Measurements from ENCODE around the gene FCRL6.
A peak's percentile ranks its signal among the peaks of the same experiment; 100 is the strongest.

Gene FCRL6

DNA sequence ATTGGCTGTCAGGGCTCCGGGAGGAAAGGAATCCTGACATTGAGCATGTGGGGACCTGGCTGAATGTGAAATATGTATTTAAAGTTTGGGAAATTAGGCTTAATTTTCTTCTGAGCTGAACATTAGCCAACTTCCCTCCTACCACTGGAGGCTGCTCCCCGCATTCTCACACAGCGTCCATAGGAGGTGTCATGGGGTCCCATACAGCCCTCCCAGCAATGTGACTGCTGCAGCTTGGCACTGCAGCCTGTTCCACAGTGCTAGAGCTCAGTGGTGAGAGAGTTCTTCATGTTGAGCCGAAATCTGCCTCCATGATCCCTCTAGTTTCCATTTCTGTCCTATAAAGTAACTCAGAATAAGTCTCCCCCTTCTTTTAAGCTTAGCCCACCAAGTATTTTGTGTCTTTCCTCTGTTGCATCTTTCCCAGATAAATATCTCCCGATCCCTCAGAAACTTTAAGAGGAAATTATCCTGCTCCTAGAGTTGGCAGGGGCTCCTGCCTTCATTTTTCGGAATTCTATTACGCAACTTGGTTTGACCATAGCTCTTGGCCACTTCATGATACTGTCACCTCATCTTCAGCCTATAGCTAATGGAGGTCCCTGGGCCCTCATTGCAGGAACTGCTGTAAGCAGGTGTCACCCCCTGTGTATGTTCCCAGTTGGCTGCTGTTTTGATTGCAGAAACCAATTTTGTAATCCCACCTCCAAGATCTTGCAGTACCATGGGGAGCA is 2.0 kb downstream of the FCRL6 start:
- Histone ChIP-seq H3K27ac (ENCODE audit: poor library complexity, severe bottlenecking) (no peak overlapping the region), H3K4me3 (ENCODE audit: severe bottlenecking) (no peak overlapping the region), H3K4me1 (ENCODE audit: insufficient read depth, poor library complexity, severe bottlenecking) (no peaks in the 10 kb centered on the region), H3K9me3 (ENCODE audit: severe bottlenecking) (no peaks in the 10 kb centered on the region), H3K27me3 (ENCODE audit: insufficient read depth, poor library complexity, severe bottlenecking) (no peaks in the 10 kb centered on the region), H3K36me3 (ENCODE audit: low read depth) (no peaks in the 10 kb centered on the region)
- no peak for ATAC-seq (ENCODE audit: low read depth)
- no peak for DNase-seq (ENCODE audit: low spot score)
- TF ChIP-seq, protein P1, sequence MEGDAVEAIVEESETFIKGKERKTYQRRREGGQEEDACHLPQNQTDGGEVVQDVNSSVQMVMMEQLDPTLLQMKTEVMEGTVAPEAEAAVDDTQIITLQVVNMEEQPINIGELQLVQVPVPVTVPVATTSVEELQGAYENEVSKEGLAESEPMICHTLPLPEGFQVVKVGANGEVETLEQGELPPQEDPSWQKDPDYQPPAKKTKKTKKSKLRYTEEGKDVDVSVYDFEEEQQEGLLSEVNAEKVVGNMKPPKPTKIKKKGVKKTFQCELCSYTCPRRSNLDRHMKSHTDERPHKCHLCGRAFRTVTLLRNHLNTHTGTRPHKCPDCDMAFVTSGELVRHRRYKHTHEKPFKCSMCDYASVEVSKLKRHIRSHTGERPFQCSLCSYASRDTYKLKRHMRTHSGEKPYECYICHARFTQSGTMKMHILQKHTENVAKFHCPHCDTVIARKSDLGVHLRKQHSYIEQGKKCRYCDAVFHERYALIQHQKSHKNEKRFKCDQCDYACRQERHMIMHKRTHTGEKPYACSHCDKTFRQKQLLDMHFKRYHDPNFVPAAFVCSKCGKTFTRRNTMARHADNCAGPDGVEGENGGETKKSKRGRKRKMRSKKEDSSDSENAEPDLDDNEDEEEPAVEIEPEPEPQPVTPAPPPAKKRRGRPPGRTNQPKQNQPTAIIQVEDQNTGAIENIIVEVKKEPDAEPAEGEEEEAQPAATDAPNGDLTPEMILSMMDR (IDR thresholded peaks at IDR 0.05; ENCODE audit: poor library complexity, severe bottlenecking): no peak

DNA sequence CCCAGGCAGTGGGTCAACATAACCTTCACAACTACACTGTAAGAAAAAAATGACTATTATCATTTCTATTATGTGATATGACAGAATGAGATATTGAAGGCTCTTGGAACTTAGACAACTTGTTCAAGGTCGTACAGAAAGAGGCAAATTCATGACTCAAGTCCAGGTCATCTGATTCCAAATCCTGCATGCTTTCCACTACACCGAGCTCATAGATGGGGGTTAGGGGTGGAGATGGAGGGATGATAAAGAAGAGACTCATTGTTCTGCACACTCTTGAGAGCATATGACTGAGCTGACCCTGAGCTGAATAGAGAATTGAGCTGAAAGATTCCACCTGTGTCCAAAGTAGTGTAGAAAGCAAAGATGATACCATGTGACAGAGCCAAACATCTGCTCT is 2.8 kb downstream of the FCRL6 start:
- no peak overlapping the region for H3K4me3 ChIP-seq (ENCODE audit: severe bottlenecking)
- no peaks in the 10 kb centered on the region for H3K36me3 ChIP-seq (ENCODE audit: low read depth)
- DNase-seq (ENCODE audit: low spot score) (no peak), ATAC-seq (ENCODE audit: low read depth) (peak; percentile 57; the same call in 1 of the 3 replicates)
- no peaks in the 10 kb centered on the region for H3K9me3 ChIP-seq (ENCODE audit: severe bottlenecking)
- no peaks in the 10 kb centered on the region for H3K27me3 ChIP-seq (ENCODE audit: insufficient read depth, poor library complexity, severe bottlenecking)
- H3K4me1 ChIP-seq (ENCODE audit: insufficient read depth, poor library complexity, severe bottlenecking): no peaks in the 10 kb centered on the region
- TF ChIP-seq, protein P1 (IDR thresholded peaks at IDR 0.05; ENCODE audit: poor library complexity, severe bottlenecking): no peak
- no peak overlapping the region for H3K27ac ChIP-seq (ENCODE audit: poor library complexity, severe bottlenecking)

DNA sequence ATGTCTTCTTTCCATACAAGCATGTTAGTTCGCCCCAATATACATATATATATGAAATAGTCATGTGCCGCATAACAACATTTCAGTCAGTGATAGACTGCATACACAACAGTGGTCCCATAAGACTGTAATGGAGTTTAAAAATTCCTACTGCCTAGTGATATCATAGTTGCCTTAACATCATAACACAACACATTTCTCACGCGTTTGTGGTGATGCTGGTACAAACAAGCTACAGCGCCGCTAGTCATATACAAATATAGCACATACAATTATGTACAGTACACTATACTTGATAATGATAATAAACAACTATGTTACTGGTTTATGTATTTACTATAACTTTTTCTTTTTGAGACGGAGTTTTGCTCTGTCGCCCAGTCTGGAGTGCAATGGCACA is 13.8 kb downstream of the FCRL6 start:
- TF ChIP-seq, protein P1 (IDR thresholded peaks at IDR 0.05; ENCODE audit: poor library complexity, severe bottlenecking): no peak
- Histone ChIP-seq H3K4me3 (ENCODE audit: severe bottlenecking) (no peak overlapping the region), H3K36me3 (ENCODE audit: low read depth) (no peaks in the 10 kb centered on the region), H3K27ac (ENCODE audit: poor library complexity, severe bottlenecking) (no peak overlapping the region), H3K27me3 (ENCODE audit: insufficient read depth, poor library complexity, severe bottlenecking) (no peaks in the 10 kb centered on the region), H3K9me3 (ENCODE audit: severe bottlenecking) (no peaks in the 10 kb centered on the region), H3K4me1 (ENCODE audit: insufficient read depth, poor library complexity, severe bottlenecking) (peaks cover 14% of the 10 kb centered on the region)
- no peak for ATAC-seq (ENCODE audit: low read depth)
- DNase-seq (ENCODE audit: low spot score): no peak

DNA sequence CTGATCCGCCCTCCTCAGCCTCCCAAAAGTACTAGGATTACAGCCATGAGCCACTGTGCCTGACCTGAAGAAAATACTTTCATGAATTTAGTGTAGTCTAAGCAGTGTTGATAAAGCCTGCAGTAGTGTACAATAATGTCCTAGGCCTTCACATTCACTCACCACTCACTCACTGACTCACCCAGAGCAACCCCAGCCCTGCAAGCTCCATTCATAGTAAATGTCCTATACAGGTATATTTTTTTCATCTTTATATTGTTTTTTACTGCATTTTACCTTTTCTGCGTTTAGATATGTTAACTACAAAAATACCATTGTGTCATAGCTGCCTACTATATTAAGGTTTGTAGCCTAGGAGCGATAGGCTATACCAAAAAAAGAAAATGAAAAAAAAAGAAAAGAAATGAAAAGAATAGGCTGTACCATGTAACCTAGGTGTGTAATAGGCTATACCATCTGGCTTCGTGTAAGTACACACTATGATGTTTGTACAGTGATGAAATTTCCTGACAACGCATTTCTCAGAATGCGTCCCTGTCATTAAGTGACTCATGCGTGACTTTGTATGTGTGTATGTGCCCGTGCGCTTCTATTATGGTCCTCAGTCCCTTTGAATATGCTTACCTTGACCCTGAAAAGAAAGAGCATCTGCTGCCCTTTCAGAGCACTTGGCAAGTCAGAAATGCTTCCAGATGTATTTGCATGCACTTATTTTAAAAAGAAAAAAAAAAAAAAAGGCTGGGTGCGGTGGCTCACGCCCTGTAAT is 15.3 kb downstream of the FCRL6 start:
- Histone ChIP-seq H3K9me3 (ENCODE audit: severe bottlenecking) (no peaks in the 10 kb centered on the region), H3K4me3 (ENCODE audit: severe bottlenecking) (no peak overlapping the region), H3K36me3 (ENCODE audit: low read depth) (no peaks in the 10 kb centered on the region), H3K27me3 (ENCODE audit: insufficient read depth, poor library complexity, severe bottlenecking) (no peaks in the 10 kb centered on the region), H3K4me1 (ENCODE audit: insufficient read depth, poor library complexity, severe bottlenecking) (peaks cover 14% of the 10 kb centered on the region), H3K27ac (ENCODE audit: poor library complexity, severe bottlenecking) (peak overlapping the region; percentile 67)
- ATAC-seq (ENCODE audit: low read depth): peak; percentile 89
- DNase-seq (ENCODE audit: low spot score): no peak
- TF ChIP-seq, protein P1 (IDR thresholded peaks at IDR 0.05; ENCODE audit: poor library complexity, severe bottlenecking): no peak
